Natural killer cell treated with Interleukin-12 subunit alpha and Interleukin-12 subunit beta and Interleukin-15 and Interleukin-18, amount 100 ng/mL, for 72 hours (primary cell): ENCODE measurements around the gene FIG4. TPM values are rescaled to one million over a fixed set of nuclear protein-coding genes. Genes with fewer than 3 reads are reported as not detected.
"Not testable (repeated sequence)": the region's sequence is repeated elsewhere in the genome, so short reads cannot be mapped to it uniquely, and the experiment has no call there.

Experiments used
- ATAC-seq, 2 donors: fragments of 150-1000 bp; cut with Tn5 transposase in 1 of 2; sonication (Bioruptor Pico), chemical (Tn5 transposase) in 1 of 2; 2 replicates each; pipeline ENCODE4 v1.10.0; 2021
- DNase-seq: peaks from one replicate; pipeline ENCODE4 v3.0.0; 2022; ENCODE audit warnings: low spot score
- H3K27ac Mint-ChIP-seq, 2 donors: 1 replicate in 1 of 2; 2 replicates in 1 of 2; pipeline ENCODE4 v1.8.0; 2022; ENCODE audit warnings: mixed read lengths in 2 of 2, mild to moderate bottlenecking in 1 of 2, moderate library complexity in 1 of 2
- H3K27me3 Mint-ChIP-seq, 2 donors: 1 replicate in 1 of 2; 2 replicates in 1 of 2; pipeline ENCODE4 v1.8.0; 2022; ENCODE audit warnings: mixed read lengths in 2 of 2
- H3K36me3 Mint-ChIP-seq: one replicate; pipeline ENCODE4 v1.8.0; 2022; ENCODE audit warnings: mixed read lengths
- H3K4me1 Mint-ChIP-seq, 2 donors: 1 replicate in 1 of 2; 2 replicates in 1 of 2; pipeline ENCODE4 v1.8.0; 2022; ENCODE audit warnings: low read depth in 2 of 2, mixed read lengths in 2 of 2, mild to moderate bottlenecking in 1 of 2
- H3K4me3 Mint-ChIP-seq: one replicate; pipeline ENCODE4 v1.8.0; 2022; ENCODE audit warnings: mixed read lengths
- H3K9me3 Mint-ChIP-seq: 2 replicates; pipeline ENCODE4 v1.8.0; 2022; ENCODE audit warnings: mixed read lengths
- total RNA-seq, 2 donors: library from RNA; stranded (reverse); gene quantifications; one replicate each; pipeline ENCODE4 v1.2.3, GENCODE V29; 2022

Gene FIG4
- total RNA-seq, 2 donors from 2014 or later, result 9.4 to 19.4 TPM

DNA sequence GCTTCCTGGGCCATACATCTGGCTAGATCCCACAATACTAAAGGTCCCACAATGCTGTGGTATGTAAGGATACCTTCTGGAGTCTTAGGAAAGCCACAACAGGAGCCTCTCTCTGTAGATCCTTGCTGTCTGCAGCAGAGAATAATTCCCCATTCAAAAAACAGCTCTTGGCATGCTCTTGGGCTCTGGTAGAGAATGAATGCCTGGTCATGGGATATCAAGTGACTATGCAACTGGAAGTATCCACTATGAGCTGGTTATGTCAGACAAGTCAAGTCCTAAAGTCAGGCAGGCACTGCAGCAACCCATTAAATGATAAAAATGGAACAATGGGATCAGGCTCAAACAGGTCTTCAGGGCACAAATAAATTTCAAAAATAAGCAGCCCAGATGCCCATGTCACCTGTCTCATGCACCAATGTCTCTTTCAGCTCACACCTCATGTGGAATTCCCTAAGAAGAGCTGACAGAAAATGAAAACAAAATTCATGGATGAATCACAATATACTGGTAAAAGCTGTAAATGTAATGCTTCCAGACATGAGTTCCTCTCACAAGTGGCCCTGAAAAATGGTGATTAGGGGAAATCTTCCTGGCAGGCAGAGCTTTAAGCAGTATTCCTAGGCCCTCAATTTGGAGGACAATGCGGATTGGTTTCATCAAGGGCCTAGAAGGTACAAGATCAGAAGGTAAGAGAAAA, 4.4 kb upstream of the FIG4 start:
- H3K4me3 Mint-ChIP-seq, result peak overlapping the region; percentile 59
- peaks cover 19 to 33% of the 10 kb centered on the region in 2 donors for H3K4me1 Mint-ChIP-seq
- peak overlapping the region; percentile 53 to 70 for H3K27ac Mint-ChIP-seq
- H3K36me3 Mint-ChIP-seq, result peaks cover 2% of the 10 kb centered on the region
- no peaks in the 10 kb centered on the region for H3K9me3 Mint-ChIP-seq
- H3K27me3 Mint-ChIP-seq, result no peaks in the 10 kb centered on the region
- ATAC-seq, result no peak
- no peak for DNase-seq

DNA sequence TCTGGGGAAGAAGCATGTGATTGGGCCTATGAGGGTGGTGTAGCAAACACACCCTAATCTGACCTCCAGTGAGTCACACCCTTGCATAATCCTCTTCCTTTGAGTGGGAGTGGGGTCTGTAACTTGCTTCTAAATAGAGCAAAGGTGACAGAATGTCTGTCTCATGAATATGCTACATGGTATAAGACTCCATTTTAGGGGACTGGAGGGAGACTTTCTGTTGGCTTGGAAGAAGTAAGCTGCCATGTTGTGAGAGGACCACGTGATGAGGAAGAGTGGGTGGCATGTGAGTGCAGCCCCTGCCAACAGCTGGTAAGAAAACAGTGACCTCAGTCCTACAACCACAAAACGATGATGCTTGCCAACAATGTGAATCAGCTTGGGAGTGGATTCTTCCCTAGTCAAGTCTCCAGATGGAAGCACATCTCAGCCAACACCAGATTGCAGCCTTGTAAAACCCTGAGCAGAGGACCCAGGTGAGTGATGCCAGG, 3.8 kb upstream of the FIG4 start:
- peak; percentile 64 for DNase-seq
- H3K27me3 Mint-ChIP-seq, result no peaks in the 10 kb centered on the region
- ATAC-seq, result peak; percentile 28 to 68
- H3K36me3 Mint-ChIP-seq, result no peaks in the 10 kb centered on the region
- peak overlapping the region; percentile 53 to 70 for H3K27ac Mint-ChIP-seq
- peak overlapping the region; percentile 59 for H3K4me3 Mint-ChIP-seq
- no peaks in the 10 kb centered on the region for H3K9me3 Mint-ChIP-seq
- H3K4me1 Mint-ChIP-seq, result peaks cover 25 to 34% of the 10 kb centered on the region in 2 donors

DNA sequence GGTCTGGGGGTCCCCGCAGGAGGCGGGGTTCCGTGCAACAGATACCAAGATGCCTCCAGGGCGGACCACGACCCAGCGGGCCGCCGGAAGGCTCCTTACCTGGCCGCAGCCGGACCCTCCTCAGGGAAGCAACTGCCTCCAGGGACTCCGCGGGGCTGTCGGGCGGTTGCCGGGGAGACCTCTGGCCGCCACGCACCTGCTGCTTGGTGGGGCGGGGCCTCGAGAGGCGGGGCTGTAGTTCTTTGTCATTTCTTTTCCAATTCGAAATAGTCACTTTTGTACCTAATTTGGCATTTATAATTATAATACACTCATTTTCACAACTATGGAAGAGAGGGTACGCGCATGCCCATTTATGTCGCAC, 741 bp upstream of the FIG4 start:
- no peaks in the 10 kb centered on the region for H3K9me3 Mint-ChIP-seq
- ATAC-seq (peak; percentile 52 to 58), DNase-seq (peak; percentile 69)
- H3K27me3 Mint-ChIP-seq, result no peaks in the 10 kb centered on the region
- H3K27ac Mint-ChIP-seq, result peak overlapping the region; percentile 76 to 95
- peaks cover 32 to 38% of the 10 kb centered on the region in 2 donors for H3K4me1 Mint-ChIP-seq
- H3K4me3 Mint-ChIP-seq, result peak overlapping the region; percentile 87
- H3K36me3 Mint-ChIP-seq, result no peaks in the 10 kb centered on the region

DNA sequence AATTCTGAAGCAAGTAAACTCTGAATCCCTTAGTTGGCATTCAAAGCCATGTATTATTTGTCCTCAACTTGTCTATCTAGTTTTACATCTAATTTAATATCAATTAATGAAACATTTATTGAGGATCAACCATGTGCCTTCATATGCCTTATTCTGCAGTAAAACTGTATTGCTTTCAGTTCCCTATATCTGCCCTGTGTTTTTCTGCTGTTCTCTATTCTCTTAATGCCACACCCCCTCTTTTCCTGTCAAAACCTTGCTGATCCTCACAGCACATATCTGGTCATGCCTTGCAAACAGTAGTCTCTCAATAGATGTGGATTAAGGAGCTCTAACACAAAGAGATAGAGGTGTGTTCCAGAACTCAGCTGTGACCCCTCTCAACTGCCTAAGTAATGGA, 2.0 kb downstream of the FIG4 start:
- ATAC-seq, result no peak

DNA sequence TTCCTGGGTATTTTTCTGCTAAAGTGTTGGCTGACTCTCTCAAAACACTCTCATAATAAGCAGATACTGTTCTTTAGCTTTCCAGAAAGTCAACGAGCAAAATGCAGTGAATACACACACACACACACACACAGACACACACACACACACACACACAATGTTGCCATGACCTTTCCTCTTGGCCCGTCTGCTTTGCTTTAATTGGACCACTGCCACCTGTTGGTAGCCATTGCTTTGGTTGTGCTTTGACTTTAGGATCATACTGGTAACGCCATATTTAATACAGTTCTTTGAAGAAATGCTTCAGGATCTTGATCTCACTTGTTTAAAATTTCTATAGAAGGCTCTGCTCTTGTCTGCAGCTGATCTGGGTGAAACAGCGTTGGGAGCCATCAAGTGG, 4.4 kb downstream of the FIG4 start:
- no peak for ATAC-seq
- H3K4me3 Mint-ChIP-seq, result no peak overlapping the region
- H3K4me1 Mint-ChIP-seq, result peaks cover 16% of the 10 kb centered on the region in 2 donors
- peaks cover 9% of the 10 kb centered on the region for H3K36me3 Mint-ChIP-seq
- no peak for DNase-seq
- no peaks in the 10 kb centered on the region for H3K27me3 Mint-ChIP-seq
- H3K9me3 Mint-ChIP-seq, result no peaks in the 10 kb centered on the region
- H3K27ac Mint-ChIP-seq, result no peak overlapping the region

More for the DNA sequence above, 2.0 kb downstream of the FIG4 start:
- Mint-ChIP-seq H3K27ac (no peak overlapping the region), H3K27me3 (no peaks in the 10 kb centered on the region), H3K4me1 (peaks cover 23 to 25% of the 10 kb centered on the region in 2 donors), H3K36me3 (peaks cover 9% of the 10 kb centered on the region), H3K9me3 (no peaks in the 10 kb centered on the region), H3K4me3 (no peak overlapping the region)
- DNase-seq, result no peak

DNA sequence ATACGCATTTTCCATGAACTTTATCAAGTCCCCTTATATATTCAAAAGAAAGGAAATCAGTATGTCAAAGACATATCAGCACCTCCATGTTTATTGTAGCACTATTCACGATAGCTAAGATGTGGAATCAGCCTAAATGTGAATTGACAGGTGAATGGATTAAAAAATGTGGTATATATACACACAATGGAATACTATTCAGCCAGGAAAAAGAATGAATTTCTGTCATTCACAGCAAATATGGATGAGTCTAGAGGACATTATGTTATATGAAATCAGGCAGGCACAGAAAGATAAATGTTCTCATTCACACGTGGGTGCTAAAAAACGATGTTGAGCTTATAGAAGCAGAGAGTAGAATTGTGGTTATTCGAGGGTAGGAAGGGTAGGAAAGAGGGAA, 5.3 kb downstream of the FIG4 start:
- no peak overlapping the region for H3K27ac Mint-ChIP-seq
- peaks cover 17 to 20% of the 10 kb centered on the region in 2 donors for H3K4me1 Mint-ChIP-seq
- ATAC-seq (no peak), DNase-seq (no peak)
- no peaks in the 10 kb centered on the region for H3K27me3 Mint-ChIP-seq
- no peak overlapping the region for H3K4me3 Mint-ChIP-seq
- peaks cover 9% of the 10 kb centered on the region for H3K36me3 Mint-ChIP-seq
- H3K9me3 Mint-ChIP-seq, result no peaks in the 10 kb centered on the region

DNA sequence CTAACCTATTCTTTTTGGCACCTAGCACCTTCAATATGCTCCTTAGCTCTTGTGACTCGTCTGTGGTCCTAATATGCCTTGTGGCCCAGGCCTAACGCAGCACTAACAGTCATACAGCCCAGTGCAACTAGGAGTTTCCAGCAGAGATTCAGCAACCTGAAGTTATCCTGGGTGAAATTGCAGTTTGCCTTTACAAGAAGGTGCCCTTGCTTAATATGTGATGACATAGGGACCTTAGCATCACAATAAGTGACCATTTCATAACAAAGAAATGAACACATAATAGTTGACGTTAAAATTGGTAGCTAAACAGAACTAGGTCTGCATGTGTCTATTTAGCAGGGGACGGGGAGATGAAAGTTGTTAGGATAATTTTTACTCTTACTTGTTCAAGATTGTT, 10.1 kb downstream of the FIG4 start:
- no peaks in the 10 kb centered on the region for H3K27me3 Mint-ChIP-seq
- H3K4me3 Mint-ChIP-seq, result no peak overlapping the region
- H3K27ac Mint-ChIP-seq, result peak overlapping the region in 1 of 2 donors; percentile 3
- H3K9me3 Mint-ChIP-seq, result no peaks in the 10 kb centered on the region
- DNase-seq, result no peak
- H3K4me1 Mint-ChIP-seq, result peaks cover 34 to 44% of the 10 kb centered on the region in 2 donors
- H3K36me3 Mint-ChIP-seq, result peaks cover 3% of the 10 kb centered on the region
- no peak for ATAC-seq

DNA sequence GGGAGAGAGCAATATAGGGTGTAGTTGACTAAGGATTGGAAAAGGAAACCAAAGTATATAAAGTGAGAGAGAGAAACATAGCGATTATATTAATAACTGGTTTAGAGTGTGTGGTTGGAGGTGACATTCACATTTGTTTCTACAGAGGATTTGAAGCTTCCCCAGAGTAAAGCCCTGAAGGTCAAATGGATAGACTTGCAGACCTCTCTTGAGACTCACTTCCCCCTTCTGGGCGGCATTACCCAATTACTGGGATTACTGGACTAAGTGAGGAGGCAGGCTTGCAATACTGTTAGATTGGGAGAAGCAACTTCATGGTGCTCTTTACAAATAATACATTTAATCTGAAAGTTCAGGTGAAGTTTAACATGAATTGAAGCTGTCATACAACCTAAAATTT, 10.7 kb downstream of the FIG4 start:
- DNase-seq (no peak), ATAC-seq (no peak)
- H3K4me1 Mint-ChIP-seq, result peaks cover 40 to 47% of the 10 kb centered on the region in 2 donors
- H3K27me3 Mint-ChIP-seq, result no peaks in the 10 kb centered on the region
- H3K4me3 Mint-ChIP-seq, result no peak overlapping the region
- no peaks in the 10 kb centered on the region for H3K36me3 Mint-ChIP-seq
- H3K27ac Mint-ChIP-seq, result peak overlapping the region in 1 of 2 donors; percentile 3
- H3K9me3 Mint-ChIP-seq, result no peaks in the 10 kb centered on the region

DNA sequence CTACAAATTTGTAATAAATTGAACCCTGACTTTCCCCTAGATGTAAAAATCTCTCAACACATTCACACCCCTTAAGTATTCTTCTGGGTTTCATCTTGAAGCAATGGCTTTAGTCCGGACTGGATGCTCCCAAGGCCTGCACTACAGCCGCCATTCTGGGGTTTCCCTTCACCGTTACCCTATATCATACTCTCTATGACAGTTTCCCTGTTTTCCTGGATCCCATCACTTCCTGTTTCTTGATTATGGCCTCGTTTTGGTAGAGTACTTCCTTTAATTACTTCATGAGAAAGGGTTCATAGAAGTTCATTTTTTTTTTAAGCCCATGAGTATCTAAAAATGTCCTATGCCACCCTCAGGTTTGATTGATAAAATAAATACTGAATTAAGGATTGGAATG, 11.7 kb downstream of the FIG4 start:
- H3K27me3 Mint-ChIP-seq, result no peaks in the 10 kb centered on the region
- ATAC-seq (no peak), DNase-seq (no peak)
- no peak overlapping the region for H3K4me3 Mint-ChIP-seq
- no peaks in the 10 kb centered on the region for H3K36me3 Mint-ChIP-seq
- peak overlapping the region; percentile 41 to 82 for H3K27ac Mint-ChIP-seq
- H3K4me1 Mint-ChIP-seq, result peaks cover 42 to 50% of the 10 kb centered on the region in 2 donors
- no peaks in the 10 kb centered on the region for H3K9me3 Mint-ChIP-seq

DNA sequence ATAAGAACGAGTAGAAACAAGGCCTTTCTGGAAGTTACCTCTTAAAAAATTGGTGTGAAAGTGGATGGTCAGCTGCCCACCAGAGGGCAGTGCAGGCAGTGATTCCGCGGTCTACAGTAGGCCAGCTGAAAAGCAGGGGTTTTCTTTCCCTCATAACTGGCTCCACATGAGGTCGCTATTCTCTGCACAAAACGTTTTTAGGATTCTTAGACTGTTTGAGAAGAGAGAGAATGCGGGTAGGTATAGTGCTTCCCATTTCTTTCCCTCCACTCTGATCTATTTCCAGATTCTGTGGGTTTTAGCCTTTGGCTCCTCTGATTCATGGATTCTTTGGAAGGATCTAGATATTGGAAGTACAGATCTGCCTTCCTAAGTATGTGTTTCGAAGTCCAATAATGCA, 14.2 kb downstream of the FIG4 start:
- Mint-ChIP-seq H3K36me3 (peaks cover 15% of the 10 kb centered on the region), H3K27ac (peak overlapping the region; percentile 70 to 82), H3K4me3 (peak overlapping the region; percentile 16), H3K27me3 (no peaks in the 10 kb centered on the region), H3K4me1 (peaks cover 59 to 68% of the 10 kb centered on the region in 2 donors), H3K9me3 (no peaks in the 10 kb centered on the region)
- ATAC-seq, result peak; percentile 92 to 95
- peak; percentile 84 for DNase-seq

DNA sequence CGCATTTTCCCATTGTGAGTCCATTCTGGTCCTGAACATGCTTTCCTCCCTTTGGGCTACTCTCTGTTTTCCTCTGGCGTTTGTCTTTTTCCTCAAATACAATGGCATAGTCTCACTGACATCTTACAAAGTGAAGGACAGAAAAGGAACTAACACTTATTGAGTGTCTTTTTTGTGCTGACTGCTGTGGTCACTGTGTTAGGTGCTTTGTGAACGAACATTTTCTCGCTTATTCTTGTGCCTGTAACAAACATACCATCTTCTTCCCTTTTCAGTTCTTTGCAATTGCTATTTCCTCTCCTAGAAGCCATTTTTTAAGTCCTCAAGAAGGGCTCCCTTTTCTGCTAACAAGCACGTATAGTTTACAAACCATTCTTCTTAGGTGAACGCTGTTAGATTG, 15.4 kb downstream of the FIG4 start:
- H3K4me1 Mint-ChIP-seq, result peaks cover 59 to 70% of the 10 kb centered on the region in 2 donors

DNA sequence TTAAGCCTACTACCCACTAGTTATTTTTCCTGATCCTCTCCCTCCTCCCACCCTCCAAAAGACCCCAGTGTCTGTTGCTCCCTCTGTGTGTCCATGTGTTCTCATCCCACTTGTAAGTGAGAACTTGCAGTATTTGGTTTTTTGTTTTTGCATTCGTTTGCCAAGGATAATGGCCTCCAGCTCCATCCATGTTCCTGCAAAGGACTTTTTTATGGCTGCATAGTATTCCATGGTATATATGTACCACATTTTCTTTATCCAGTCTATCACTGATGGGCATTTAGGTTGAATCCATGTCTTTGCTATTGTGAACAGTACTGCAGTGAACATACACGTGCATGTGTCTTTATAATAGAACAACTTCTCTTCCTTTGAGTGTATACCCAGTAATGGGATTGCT, 17.0 kb downstream of the FIG4 start:
- Mint-ChIP-seq H3K4me1 (peaks cover 70 to 76% of the 10 kb centered on the region in 2 donors), H3K36me3 (peaks cover 17% of the 10 kb centered on the region), H3K27ac (peak overlapping the region; percentile 46 to 70)
- not testable (repeated sequence) for H3K27me3 Mint-ChIP-seq, ATAC-seq, H3K4me3 Mint-ChIP-seq, DNase-seq, H3K9me3 Mint-ChIP-seq

More for the DNA sequence above, 15.4 kb downstream of the FIG4 start:
- H3K9me3 Mint-ChIP-seq, result no peaks in the 10 kb centered on the region
- H3K27ac Mint-ChIP-seq, result peak overlapping the region; percentile 82 to 93
- peaks cover 17% of the 10 kb centered on the region for H3K36me3 Mint-ChIP-seq
- H3K4me3 Mint-ChIP-seq, result peak overlapping the region; percentile 75
- DNase-seq (no peak), ATAC-seq (peak; percentile 44 to 74)
- no peaks in the 10 kb centered on the region for H3K27me3 Mint-ChIP-seq

DNA sequence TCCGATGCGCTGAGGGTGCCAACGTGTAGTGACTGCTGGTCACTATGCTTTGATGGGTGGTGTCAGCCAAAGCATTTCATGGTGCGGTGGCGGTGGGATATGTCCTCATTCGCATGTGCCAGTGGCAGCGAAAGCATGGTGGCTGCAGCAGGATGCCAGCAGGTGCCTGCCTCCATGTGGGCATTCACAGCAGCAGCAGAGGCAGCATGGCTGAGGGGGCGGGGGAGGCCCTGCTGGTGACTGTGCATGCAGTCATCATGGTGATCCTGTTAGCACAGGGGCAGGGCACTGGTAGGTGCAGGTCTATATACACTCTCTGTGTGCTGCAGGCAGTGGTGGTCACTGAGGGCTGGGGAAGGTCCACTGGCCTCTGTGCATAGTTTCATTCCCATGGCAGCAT, 22.0 kb downstream of the FIG4 start:
- Mint-ChIP-seq H3K27ac (peak overlapping the region in 1 of 2 donors; percentile 24), H3K4me1 (peaks cover 37 to 49% of the 10 kb centered on the region in 2 donors)

DNA sequence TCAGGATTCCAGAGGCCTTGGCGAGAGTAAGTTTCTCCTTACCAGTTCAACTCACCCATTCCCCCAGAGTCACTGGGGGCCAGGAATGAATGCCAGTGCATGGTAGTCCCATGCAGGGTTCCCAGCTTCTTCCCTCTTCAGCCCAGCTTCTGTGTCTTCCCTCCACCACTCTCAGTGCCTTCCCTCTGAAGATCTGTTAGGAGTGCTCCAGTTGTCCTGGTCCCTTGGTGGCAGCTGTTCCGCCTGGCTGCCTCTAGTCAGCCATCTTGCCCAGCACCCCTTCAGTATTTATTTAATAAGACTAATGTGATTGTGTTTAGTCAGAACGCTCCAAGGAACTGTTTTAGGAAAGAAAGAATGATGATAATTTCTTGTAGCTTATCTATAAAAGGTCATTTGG, 23.1 kb downstream of the FIG4 start:
- Mint-ChIP-seq H3K27ac (no peak overlapping the region), H3K4me1 (peaks cover 30 to 41% of the 10 kb centered on the region in 2 donors), H3K9me3 (no peaks in the 10 kb centered on the region), H3K4me3 (no peak overlapping the region), H3K36me3 (peaks cover 12% of the 10 kb centered on the region), H3K27me3 (no peaks in the 10 kb centered on the region)
- DNase-seq (no peak), ATAC-seq (no peak)

More for the DNA sequence above, 22.0 kb downstream of the FIG4 start:
- Mint-ChIP-seq H3K4me3 (no peak overlapping the region), H3K9me3 (no peaks in the 10 kb centered on the region), H3K36me3 (peaks cover 17% of the 10 kb centered on the region), H3K27me3 (no peaks in the 10 kb centered on the region)
- DNase-seq (no peak), ATAC-seq (peak; percentile 33 to 50)
